CD4-positive, alpha-beta T cell treated with Interleukin-17A for 4 hours (primary cell): Measurements from ENCODE around the gene CTBP2.

ENCODE experiments used
- DNase-seq: peaks from one replicate; pipeline ENCODE4 v3.0.0-alpha.2; 2020; ENCODE audit warnings: mixed read lengths

CTBP2 gene

DNA sequence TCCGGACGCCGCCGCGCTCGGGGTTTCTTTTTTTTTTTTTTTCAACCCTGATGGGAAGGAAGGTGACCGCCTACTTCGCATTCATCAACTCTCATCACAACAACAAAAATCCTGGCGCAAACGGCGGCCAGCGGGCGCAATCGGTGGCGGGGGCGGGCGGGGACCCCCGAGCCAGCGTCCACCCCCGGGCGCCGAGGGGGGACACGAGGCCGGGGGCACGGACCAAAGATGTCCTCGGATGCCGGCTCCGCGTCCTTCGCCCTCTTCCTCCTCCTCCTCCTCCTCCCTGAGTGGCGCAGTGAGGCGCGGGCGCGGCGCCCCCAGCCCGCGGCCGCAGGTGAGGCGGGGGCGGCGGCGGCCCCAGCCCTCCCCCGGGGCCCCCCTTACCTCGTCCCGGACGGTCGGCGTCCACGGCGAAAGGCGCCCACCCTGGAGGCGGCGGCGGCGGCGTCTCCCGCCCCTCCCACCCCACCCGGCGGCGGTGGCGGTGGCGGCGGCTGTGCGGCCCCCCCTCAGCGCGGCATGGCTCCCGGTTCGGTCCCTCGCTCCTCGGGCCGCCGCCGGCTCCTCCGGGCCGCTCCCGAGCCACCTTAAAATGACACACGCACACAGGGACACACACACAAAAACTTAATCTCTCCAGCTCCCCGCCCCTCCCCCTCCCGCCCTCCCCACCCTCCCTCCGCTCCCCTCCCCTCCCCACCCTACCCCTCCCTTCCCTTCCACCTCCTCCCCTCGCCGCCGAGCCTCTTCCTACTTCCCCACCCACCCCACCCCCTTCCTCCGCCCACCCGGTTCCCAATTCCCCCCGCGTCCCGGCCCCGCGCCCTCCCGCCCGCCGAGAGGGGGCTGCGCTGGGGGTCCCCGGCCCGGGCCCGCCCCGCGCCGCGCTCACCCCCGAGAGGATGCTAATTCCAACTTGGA, at the start of gene CTBP2:
Gene CTBP2 (minus strand): TSS at position 632 of the 924 bp plus-strand sequence.
- no peak for DNase-seq

- DNase-seq = no peak
Observed at GRCh38 chr10:125209591-125210355, 49.4 kb upstream of the CTBP2 start.

- no peak for DNase-seq
Observed at GRCh38 chr10:125208854-125209565, 48.6 kb upstream of the CTBP2 start.

DNA sequence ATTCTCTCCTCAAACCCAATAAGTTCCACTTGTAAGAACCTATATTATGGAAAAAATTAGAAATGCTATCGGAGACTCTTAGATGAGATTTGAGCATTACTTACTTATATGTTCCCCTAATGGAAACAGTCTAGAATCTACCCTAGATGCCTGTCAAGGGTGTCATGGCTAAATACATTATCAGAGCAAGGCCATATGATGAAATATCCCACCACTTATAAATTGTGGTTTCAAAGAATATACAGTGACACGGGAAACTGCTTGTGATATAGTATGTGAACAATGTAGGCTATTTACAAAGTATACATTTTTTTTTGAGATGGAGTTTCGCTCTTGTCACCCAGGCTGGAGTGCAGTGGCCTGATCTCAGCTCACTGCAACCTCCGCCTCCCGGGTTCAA, 46.3 kb upstream of the CTBP2 start:
- no peak for DNase-seq

DNA sequence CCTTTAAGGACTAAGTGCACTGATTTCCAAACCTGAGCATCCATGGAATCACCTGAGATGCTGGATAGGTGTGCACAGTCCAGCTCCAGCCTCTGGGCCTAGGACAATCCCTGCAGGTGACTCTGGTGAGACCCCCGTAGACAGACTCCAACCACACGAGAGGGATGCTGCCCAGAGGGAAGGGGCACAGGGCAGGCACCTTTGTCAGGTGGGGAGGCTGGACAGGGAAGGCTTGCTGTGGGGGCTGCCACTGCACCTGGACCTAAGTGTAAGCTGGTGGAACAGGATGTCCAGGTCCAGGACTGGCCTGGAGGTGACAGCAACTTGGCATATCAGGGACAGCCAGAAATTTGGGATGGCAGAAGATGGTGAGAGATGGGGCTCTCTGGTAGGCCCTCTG, 45.1 kb upstream of the CTBP2 start:
- no peak for DNase-seq

DNA sequence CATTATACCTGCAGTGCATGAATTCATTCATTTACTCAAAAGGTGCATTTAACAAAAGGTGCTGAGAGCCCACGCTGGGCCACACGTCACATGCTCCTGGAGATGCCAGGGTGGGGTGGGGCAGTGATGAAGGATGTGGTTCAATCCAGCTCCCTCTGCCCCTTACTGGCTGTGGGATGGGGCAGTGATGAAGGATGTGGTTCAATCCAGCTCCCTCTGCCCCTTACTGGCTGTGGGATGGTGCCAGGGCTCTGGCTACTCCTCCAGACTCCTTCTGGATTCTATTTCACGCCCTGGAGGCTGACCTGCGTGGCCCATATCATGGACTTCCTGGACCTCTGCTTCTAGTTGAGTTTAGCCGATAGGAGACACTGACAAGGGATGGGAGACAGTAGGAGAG, 44.0 kb upstream of the CTBP2 start:
- DNase-seq = no peak

DNA sequence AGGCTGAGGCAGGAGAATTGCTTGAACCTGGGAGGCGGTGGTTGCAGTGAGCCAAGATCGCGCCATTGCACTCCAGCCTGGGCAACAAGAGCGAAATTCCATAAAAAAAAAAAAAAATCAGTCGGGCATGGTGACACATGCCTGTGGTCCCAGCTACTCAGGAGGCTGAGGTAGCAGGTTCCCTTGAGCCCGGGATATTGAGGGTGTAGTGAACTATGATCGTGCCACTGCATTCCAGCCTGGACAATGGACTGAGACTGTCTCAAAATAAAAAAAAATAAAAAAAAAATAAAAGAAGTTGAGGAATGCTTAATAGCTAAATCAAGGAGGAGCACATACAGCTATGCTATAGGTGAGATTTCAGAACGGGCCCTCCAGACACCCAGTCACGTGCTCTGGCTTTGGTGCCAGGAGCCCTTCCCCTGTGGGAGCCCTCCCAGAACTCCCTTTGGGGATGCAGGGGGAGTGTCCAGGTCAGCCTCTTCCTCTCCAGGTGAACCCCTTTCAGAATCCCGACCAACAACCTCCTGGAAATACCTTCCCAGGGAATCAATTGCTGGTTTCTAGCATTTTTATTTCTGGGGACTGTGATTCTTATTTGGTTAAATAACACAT, 42.9 kb upstream of the CTBP2 start:
- DNase-seq = no peak

DNA sequence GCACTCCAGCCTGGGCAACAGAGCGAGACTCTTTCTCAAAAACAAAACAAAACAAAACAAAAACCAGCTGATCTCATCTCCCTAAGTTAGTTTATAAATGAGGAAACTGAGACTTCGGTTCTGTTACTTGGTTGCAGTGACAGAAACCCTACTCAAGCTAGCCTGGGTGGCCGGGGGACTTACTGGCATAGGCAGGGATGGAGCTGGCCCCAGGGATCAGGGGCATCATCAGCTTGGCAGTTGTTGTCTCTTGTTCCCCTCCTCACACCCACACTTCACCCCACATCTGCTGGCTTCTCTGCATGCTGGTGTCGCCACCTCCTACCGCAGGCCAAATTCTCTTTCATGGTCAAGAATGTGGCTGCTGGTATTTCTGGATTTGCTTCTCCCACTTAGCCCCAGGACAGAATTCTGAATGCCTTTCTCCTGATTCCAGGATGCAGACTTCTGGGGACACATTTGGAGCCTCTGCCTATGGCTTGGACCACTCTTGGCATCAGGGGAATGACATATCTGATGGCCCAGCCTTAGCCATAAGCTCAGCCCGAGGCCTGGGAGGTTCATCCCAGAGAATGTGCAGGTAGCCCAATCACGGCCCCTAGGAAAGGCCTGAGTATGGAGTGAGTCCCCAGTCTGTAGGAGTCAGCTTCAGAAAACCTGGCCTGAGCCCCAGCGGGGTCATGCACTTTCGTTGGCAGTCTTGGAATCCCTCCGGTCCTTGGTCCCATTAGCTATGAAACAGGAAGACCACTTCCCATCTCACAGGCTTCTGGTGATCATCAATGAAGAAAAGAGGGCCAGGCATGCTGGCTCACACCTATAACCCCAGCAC, 41.6 kb upstream of the CTBP2 start:
- DNase-seq = no peak

DNA sequence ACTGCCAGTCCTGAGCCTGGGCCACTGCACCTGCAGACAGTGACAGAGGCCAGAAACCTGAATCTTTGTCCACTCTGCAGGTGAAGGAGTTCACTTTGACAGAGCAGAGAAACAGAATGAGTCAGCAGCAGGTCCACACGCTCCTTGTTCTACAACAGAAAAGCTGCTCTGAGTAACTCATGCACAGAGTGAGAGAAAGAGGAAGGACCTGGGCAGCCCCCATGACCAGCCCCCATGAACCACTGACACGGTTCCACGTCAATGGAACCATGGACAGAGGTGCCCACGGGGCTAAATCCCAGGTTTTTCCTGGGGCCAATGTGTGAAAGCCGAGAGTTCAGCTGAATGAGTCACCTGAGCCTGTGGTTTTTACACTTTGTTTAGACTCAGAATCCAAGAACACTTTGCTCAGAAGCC, 40.8 kb upstream of the CTBP2 start:
- no peak for DNase-seq

DNA sequence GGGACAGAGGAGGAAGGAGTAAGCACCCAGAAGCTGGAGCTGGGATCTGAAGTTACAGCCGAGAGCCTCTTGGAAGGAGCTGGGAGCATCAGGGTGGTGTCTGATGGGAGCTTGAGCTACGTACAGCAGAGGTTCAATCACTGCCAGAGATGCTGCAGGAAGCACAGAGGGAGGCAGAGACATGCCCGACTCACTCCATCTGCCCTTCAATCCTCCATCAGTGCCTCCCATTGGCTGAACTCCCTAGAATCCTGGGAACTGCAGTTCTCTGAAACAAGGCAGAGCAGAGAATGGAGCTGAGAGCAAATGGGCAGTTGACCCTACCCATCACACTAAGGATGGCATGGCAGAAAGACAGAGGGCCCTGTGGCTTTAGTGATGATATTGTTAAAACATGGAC, 40.0 kb upstream of the CTBP2 start:
- DNase-seq = no peak

DNA sequence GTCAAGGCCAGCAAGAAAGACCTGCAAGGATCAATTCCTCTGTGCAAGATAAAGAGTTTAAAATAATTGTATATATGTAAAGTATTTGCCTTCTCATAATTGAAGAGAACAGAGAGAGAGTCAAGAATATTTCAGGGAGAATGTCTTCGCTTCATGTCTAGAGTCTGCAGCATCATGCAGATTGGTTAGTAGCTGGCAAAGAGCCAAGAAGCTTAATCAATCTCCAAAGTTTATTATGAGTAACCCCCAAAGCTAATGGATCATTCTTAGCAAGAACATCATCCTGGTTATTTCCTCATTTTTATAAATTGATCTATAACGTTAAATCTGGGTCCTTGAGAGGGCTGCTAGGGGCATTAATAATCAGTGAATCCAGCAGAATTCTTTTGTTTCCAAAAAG, 38.9 kb upstream of the CTBP2 start:
- no peak for DNase-seq

GRCh38 chr10:125194814-125195213, 34.5 kb upstream of the CTBP2 start:
- no peak for DNase-seq

- DNase-seq = no peak
Observed at GRCh38 chr10:125193306-125193877, 33.0 kb upstream of the CTBP2 start.

DNA sequence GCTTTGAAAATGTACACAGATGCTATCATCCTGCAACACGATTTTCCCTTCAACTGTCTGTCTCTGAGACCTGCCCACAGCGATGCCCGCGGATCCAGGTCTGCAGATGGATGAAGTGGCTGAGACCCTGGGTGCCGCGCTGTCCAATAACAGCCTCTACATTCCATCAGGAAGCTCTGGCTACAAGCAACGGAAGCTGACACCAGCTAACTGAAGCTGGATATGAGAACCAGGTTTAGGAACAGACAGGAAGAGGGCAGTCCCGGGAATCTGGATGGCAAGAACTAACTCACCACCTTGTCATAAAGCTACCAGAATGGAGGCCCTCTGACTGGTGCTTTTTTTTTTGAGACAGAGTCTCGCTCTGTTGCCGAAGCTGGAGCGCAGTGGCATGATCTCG, 32.3 kb upstream of the CTBP2 start:
- no peak for DNase-seq

DNA sequence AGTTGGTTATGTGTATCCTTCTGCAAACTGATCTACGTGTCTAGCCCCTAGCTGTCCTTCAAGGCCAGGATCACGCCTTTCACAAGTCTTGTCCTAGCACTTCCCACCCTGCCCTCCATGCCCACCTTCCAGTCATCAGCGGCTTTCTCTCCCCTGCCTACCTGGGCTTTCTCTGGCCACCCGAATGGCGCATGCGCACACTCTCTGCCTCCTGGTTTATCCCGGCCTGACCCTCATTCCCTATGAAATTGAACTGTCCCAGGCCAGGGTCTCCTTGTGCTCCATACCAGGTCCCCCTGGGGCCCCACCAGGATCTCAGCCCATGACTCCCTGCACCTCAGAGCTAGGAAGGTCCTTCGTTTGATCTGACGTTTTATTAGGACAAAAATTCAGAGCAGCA, 31.6 kb upstream of the CTBP2 start:
- DNase-seq = no peak

DNA sequence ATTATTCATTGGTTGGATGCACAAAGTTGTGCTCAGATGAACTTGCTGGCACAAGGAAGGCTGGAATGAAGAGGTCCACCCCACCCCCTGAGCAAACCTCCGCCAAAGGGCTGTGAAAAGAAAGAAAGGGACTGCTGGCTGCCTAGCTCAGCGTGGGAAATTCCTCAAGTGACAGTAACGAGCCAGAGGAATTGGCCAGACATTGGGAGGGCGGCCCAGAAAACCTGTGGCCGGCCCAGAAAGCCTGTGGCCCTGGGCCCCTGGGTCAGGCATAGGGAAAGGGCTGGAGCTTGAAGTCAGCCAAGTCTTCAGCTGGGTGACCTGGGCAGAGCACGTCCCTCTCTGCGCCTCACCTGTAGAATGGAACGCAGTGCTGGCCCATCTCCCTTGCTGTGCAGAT, 30.6 kb upstream of the CTBP2 start:
- DNase-seq = no peak

- DNase-seq = no peak
Observed at GRCh38 chr10:125190414-125190813, 30.1 kb upstream of the CTBP2 start.

DNA sequence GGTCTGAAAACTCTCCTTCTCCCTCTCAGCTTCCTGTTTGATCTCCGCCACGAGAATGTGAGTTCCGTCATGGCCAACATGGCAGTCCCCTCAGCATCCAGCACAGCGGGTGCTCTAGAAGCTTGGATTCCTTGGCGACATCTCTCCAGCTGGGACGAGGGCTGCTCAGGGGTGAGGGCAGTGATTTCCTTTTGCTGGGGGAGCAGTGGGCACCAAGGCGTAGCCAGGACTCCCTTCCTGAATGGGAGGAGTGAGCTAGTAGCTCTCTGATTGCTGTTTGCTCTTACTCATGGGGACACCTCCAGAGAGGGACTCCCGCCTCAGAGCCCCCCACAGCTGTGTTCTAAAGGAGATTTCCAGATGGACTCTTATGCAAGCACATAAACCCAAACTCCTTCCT, 28.8 kb upstream of the CTBP2 start:
- DNase-seq = no peak

- no peak for DNase-seq
Observed at GRCh38 chr10:125187238-125188194, 27.2 kb upstream of the CTBP2 start.

- no peak for DNase-seq
Observed at GRCh38 chr10:125186431-125187170, 26.2 kb upstream of the CTBP2 start.
